Progenitor cell of endocrine pancreas (in vitro differentiated cells): ENCODE data around the gene VIM. TPM values are rescaled to one million over a fixed set of nuclear protein-coding genes. Genes with fewer than 3 reads are reported as not detected.

ENCODE experiments used
- DNase-seq: peaks from one replicate; pipeline ENCODE4 v3.0.0; 2021; ENCODE audit warnings: low spot score; ENCODE audit not compliant: unreplicated experiment
- H3K27ac Mint-ChIP-seq: 2 replicates; pipeline ENCODE4 v1.8.0; 2021; ENCODE audit warnings: mild to moderate bottlenecking, moderate library complexity, mixed read lengths
- H3K27me3 Mint-ChIP-seq: 2 replicates; pipeline ENCODE4 v1.8.0; 2021; ENCODE audit warnings: mixed read lengths
- H3K36me3 Mint-ChIP-seq: 2 replicates; pipeline ENCODE4 v1.8.0; 2022; ENCODE audit warnings: mixed read lengths; ENCODE audit not compliant: insufficient read depth
- H3K4me1 Mint-ChIP-seq: 2 replicates; pipeline ENCODE4 v1.8.0; 2021; ENCODE audit warnings: low read depth, mixed read lengths
- H3K4me3 Mint-ChIP-seq: 2 replicates; pipeline ENCODE4 v1.8.0; 2021; ENCODE audit warnings: low read depth, mild to moderate bottlenecking, moderate library complexity, mixed read lengths
- H3K9me3 Mint-ChIP-seq: 2 replicates; pipeline ENCODE4 v1.8.0; 2021; ENCODE audit warnings: low read depth, mixed read lengths
- total RNA-seq: library from RNA; stranded (reverse); gene quantifications from 2 replicates; pipeline ENCODE4 v1.2.1, GENCODE V29; 2021
- TF ChIP-seq, protein P1 (sequence below): fragments of 200-600 bp; sonication (generic); IDR thresholded peaks from one replicate; pipeline ENCODE4 v1.5.0; 2021; ENCODE audit warnings: antibody characterized with exemption, mild to moderate bottlenecking; ENCODE audit not compliant: unreplicated experiment

The VIM gene
- total RNA-seq, 1 donor from 2014 or later, result 172 TPM

DNA sequence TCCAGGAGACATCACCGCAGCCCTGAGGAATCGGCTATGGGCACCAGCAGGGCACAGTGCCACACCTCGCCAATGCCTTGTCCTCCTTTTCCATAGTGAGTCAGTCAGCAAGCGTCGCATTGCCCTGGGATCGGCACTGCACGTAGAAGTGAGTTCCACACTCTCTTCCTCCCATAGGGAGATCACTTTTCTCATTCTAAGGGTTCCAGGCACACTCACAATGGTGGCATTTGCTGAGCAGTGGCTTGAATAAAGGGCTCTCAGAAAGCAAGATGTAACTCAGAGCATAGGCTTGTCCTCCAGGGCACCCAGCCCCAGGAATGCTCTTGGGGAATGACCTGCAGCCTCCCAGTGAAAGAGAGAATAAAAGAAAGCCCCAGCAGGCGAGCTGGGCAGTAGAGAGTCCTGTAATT lies 1.1 kb upstream of the VIM start:
- H3K9me3 Mint-ChIP-seq, result no peaks in the 10 kb centered on the region
- no peak overlapping the region for H3K4me3 Mint-ChIP-seq
- H3K27me3 Mint-ChIP-seq, result peaks cover 52% of the 10 kb centered on the region
- DNase-seq, result no peak
- H3K27ac Mint-ChIP-seq, result no peak overlapping the region
- peaks cover 14% of the 10 kb centered on the region for H3K4me1 Mint-ChIP-seq
- TF ChIP-seq, protein P1, sequence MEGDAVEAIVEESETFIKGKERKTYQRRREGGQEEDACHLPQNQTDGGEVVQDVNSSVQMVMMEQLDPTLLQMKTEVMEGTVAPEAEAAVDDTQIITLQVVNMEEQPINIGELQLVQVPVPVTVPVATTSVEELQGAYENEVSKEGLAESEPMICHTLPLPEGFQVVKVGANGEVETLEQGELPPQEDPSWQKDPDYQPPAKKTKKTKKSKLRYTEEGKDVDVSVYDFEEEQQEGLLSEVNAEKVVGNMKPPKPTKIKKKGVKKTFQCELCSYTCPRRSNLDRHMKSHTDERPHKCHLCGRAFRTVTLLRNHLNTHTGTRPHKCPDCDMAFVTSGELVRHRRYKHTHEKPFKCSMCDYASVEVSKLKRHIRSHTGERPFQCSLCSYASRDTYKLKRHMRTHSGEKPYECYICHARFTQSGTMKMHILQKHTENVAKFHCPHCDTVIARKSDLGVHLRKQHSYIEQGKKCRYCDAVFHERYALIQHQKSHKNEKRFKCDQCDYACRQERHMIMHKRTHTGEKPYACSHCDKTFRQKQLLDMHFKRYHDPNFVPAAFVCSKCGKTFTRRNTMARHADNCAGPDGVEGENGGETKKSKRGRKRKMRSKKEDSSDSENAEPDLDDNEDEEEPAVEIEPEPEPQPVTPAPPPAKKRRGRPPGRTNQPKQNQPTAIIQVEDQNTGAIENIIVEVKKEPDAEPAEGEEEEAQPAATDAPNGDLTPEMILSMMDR, result no peak
- no peaks in the 10 kb centered on the region for H3K36me3 Mint-ChIP-seq

DNA sequence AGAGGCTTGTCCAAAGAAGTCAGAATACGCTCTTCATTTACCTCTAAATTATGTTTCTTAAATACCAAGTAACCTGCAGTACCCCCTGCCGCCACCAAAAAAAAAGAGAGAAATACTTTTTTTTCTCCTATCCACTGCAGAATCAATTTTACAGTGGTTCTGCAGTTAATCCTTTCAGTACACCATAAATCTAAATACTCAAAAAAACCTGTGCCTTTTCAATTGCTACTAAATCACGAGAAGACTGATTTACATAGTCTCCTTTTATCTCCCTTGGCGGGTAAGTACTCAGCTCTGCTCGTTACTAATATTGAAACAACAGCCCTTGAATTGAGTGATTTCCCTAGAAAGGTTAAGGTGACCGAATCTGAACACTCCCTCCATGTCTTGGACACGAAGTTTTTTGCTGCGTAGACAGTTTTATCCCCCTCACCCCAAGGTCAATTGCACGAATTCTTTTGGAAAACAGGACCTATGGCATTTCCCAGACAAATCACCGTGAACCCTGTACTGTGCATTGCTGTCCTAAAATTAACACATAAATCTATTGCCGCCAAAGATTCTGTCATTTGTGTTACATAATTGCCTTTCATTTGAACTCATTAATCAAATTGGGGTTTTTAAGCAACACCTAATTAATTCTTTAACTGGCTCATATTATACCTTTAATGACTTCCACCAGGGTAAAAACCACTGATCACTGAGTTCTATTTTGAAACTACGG lies 512 bp upstream of the VIM start:
- TF ChIP-seq, protein P1, result peak; percentile 60
- Mint-ChIP-seq H3K9me3 (no peaks in the 10 kb centered on the region), H3K4me3 (peak overlapping the region; percentile 85), H3K36me3 (no peaks in the 10 kb centered on the region), H3K27me3 (peaks cover 49% of the 10 kb centered on the region), H3K27ac (no peak overlapping the region), H3K4me1 (peaks cover 15% of the 10 kb centered on the region)
- DNase-seq, result no peak

DNA sequence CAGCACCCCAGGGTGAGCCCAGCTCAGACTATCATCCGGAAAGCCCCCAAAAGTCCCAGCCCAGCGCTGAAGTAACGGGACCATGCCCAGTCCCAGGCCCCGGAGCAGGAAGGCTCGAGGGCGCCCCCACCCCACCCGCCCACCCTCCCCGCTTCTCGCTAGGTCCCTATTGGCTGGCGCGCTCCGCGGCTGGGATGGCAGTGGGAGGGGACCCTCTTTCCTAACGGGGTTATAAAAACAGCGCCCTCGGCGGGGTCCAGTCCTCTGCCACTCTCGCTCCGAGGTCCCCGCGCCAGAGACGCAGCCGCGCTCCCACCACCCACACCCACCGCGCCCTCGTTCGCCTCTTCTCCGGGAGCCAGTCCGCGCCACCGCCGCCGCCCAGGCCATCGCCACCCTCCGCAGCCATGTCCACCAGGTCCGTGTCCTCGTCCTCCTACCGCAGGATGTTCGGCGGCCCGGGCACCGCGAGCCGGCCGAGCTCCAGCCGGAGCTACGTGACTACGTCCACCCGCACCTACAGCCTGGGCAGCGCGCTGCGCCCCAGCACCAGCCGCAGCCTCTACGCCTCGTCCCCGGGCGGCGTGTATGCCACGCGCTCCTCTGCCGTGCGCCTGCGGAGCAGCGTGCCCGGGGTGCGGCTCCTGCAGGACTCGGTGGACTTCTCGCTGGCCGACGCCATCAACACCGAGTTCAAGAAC lies 1.1 kb downstream of the VIM start:
- Mint-ChIP-seq H3K27ac (peak overlapping the region; percentile 89), H3K9me3 (no peaks in the 10 kb centered on the region), H3K4me1 (peaks cover 15% of the 10 kb centered on the region), H3K36me3 (peaks cover 2% of the 10 kb centered on the region), H3K27me3 (peaks cover 49% of the 10 kb centered on the region), H3K4me3 (peak overlapping the region; percentile 85)
- TF ChIP-seq, protein P1, result no peak
- no peak for DNase-seq

DNA sequence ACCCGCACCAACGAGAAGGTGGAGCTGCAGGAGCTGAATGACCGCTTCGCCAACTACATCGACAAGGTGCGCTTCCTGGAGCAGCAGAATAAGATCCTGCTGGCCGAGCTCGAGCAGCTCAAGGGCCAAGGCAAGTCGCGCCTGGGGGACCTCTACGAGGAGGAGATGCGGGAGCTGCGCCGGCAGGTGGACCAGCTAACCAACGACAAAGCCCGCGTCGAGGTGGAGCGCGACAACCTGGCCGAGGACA lies 1.6 kb downstream of the VIM start:
- Mint-ChIP-seq H3K27me3 (peaks cover 48% of the 10 kb centered on the region), H3K27ac (peak overlapping the region; percentile 89), H3K4me1 (peaks cover 15% of the 10 kb centered on the region), H3K36me3 (peaks cover 6% of the 10 kb centered on the region), H3K9me3 (no peaks in the 10 kb centered on the region), H3K4me3 (peak overlapping the region; percentile 85)
- DNase-seq, result no peak
- TF ChIP-seq, protein P1, result no peak

DNA sequence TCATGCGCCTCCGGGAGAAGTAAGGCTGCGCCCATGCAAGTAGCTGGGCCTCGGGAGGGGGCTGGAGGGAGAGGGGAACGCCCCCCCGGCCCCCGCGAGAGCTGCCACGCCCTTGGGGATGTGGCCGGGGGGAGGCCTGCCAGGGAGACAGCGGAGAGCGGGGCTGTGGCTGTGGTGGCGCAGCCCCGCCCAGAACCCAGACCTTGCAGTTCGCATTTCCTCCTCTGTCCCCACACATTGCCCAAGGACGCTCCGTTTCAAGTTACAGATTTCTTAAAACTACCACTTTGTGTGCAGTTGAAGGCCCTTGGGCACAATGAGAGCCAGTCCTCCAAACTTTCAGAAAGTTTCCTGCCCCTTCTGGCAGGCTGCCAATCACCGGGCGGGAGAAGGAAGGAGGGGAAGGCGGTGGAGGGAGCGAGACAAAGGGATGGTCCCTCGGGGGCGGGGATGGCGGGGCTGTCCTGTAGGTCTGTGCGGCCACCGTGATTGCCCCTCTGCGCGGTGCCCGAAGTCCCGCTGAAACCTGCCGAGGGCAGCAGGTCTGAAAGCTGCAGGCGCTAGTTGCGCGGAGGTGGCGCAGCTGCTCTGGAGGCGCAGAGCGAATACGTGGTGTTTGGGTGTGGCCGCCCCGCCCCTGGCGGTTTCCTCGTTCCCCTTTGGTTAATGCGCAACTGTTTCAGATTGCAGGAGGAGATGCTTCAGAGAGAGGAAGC lies 2.1 kb downstream of the VIM start:
- peaks cover 43% of the 10 kb centered on the region for H3K27me3 Mint-ChIP-seq
- no peaks in the 10 kb centered on the region for H3K9me3 Mint-ChIP-seq
- H3K27ac Mint-ChIP-seq, result peak overlapping the region; percentile 97
- TF ChIP-seq, protein P1, result no peak
- peaks cover 8% of the 10 kb centered on the region for H3K36me3 Mint-ChIP-seq
- DNase-seq, result peak; percentile 33
- peak overlapping the region; percentile 85 for H3K4me3 Mint-ChIP-seq
- H3K4me1 Mint-ChIP-seq, result peaks cover 15% of the 10 kb centered on the region
